Coronary artery (tissue), 2 donors: Measurements from ENCODE around the gene CDK19.

Experiments
- DNase-seq: peaks from one replicate; pipeline ENCODE4 v3.0.0-alpha.2; 2017; ENCODE audit warnings: low spot score
- H3K27ac ChIP-seq, 2 donors: fragments of 200-600 bp; sonication (generic); one replicate each; pipeline ENCODE4 v1.5.1; 2016 to 2019
- H3K4me3 ChIP-seq: fragments of 200-600 bp; sonication (generic); 2 replicates; pipeline ENCODE4 v1.5.1; 2016; ENCODE audit warnings: mild to moderate bottlenecking, moderate library complexity
- CTCF ChIP-seq: fragments of 200-600 bp; sonication (generic); IDR thresholded peaks from one replicate; pipeline ENCODE4 v1.5.1; 2019; ENCODE audit warnings: antibody characterized with exemption

The CDK19 gene

GRCh38 chr6:110654096-110654820 lies 161.0 kb downstream of the CDK19 start:
- no peak overlapping the region for H3K4me3 ChIP-seq
- no peak for TF ChIP-seq CTCF
- DNase-seq: no peak
- H3K27ac ChIP-seq: no peak overlapping the region

DNA sequence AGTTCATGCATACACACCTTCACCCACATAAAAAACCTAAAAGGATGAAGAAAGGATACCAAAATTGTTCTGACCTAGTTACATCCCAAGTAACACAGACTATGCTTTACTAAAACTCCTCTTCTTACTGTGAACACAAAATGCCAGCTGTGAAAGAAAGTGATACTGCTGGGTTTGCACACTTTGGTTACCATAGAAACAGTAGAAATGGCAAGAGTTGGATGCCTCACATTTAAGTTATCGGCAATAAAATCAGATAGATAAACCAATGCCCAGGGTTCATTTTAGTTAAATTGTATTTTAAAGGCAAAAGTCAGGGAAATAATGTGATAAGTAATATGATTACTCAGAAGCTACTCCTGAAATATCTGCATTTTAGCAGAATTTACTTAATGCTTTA lies 161.9 kb downstream of the CDK19 start:
- no peak overlapping the region for H3K4me3 ChIP-seq
- DNase-seq: no peak
- H3K27ac ChIP-seq: no peak overlapping the region
- TF ChIP-seq CTCF: no peak

DNA sequence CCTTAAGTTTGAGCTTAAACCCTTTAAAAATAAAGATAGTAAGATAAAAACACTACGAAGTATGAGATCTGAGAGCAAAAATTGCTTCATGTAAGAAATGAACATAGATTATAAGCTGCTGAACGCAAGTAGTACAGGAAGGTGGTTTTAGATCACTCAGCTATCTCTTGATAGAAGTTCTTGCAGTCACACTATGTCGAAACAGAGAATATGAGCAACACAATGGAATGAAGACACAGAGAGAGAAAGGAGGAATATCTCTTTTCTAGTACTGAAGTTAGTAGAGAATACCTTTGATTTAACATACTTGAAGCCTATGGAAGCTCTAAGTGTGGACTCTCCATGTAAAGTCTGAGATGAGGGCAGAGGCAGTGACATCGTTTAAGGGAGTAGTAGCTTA lies 162.7 kb downstream of the CDK19 start:
- no peak overlapping the region for H3K4me3 ChIP-seq
- DNase-seq: no peak

GRCh38 chr6:110650755-110651154 lies 164.5 kb downstream of the CDK19 start:
- no peak overlapping the region for H3K27ac ChIP-seq
- H3K4me3 ChIP-seq: no peak overlapping the region
- no peak for TF ChIP-seq CTCF
- no peak for DNase-seq

More for the DNA sequence above, 162.7 kb downstream of the CDK19 start:
- TF ChIP-seq CTCF: no peak
- H3K27ac ChIP-seq: no peak overlapping the region

GRCh38 chr6:110649704-110650103 lies 165.6 kb downstream of the CDK19 start:
- Histone ChIP-seq H3K4me3 (no peak overlapping the region), H3K27ac (no peak overlapping the region)
- no peak for DNase-seq
- TF ChIP-seq CTCF: no peak

- no peak for DNase-seq
- TF ChIP-seq CTCF: no peak
- no peak overlapping the region for H3K4me3 ChIP-seq
- no peak overlapping the region for H3K27ac ChIP-seq
Measured at GRCh38 chr6:110646951-110647910, 168.0 kb downstream of the CDK19 start.
